HG03558 (cell line): ENCODE results near the gene SETD6.

Experiments
- ATAC-seq: cut with Tn5 transposase; IDR thresholded peaks from one replicate; pipeline ENCODE4 v1.9.1; 2021; ENCODE audit warnings: moderate number of reproducible peaks; ENCODE audit not compliant: unreplicated experiment; ENCODE audit errors: extremely low read depth

SETD6 gene

GRCh38 chr16:58507195-58507962 is 7.9 kb upstream of the SETD6 start:
- ATAC-seq: no peak

- ATAC-seq: no peak
These were observed 7.2 kb upstream of the SETD6 start for GRCh38 chr16:58507963-58508670.

- no peak for ATAC-seq
These were observed 6.6 kb upstream of the SETD6 start for GRCh38 chr16:58508671-58509251.

- ATAC-seq: no peak
These were observed 5.8 kb upstream of the SETD6 start for GRCh38 chr16:58509256-58510096.

- ATAC-seq: no peak
These were observed 5.1 kb upstream of the SETD6 start for GRCh38 chr16:58510097-58510775.

GRCh38 chr16:58510776-58511628 is 4.3 kb upstream of the SETD6 start:
- ATAC-seq: no peak

DNA sequence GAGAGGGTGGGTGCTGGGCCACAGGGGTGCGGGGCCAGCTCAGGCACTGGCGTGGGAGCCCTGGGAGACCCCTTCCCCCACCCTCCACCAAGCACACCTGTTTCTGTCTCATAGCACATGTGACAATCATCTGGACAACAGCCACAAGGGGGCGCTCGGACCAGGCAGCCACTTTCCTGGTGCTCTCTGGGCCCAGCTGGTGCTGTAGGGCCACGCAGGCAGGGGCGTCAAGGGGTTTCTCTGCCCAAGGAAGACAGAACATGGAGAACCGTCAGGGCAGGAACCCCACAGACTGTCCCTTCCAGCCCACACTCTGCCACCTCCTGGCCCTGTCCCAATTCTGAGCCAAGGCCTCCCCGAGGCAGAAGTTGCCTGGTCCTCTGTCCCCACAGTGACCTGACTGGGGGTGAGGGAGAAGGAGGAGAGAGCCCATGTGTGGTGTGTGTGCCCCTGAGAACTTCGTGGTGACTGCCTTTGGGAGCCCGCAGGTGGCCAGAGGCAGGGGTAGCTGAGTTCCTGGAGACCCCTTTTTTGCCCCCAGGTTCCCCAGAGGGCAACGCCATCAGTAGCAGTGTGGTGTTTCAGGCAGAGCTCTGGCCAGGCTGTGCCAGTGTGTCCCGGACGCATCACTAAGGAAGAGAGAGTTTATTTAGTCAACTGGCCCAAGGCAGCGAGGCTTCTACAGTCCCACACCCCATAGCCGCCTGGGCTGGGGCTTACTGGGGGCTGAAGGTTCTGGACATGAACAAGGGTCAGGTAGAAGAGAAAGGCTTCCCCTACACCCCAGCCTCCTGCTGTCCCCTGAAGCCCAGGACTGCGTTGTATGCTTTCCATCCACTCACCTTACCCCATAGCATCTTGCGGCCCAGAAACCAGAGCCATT is 3.1 kb upstream of the SETD6 start:
- ATAC-seq: no peak

- no peak for ATAC-seq
These were observed 1.4 kb upstream of the SETD6 start for GRCh38 chr16:58513874-58514273.

- no peak for ATAC-seq
These were observed 802 bp downstream of the SETD6 start for GRCh38 chr16:58515871-58516767.

DNA sequence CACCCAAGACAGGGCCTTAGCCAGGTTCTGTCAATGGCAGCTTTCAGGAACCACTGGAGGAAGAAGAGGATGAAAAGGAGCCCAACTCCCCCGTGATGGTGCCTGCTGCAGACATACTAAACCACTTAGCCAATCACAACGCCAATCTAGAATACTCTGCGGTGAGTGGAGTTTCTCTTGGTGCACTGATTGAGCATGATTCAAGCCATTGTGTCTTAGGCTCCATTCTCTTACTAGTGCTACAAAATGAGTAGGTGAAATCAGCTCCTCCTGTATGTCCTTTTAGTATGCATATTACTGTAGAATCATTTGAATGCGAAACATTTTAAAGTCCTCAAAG is 1.4 kb downstream of the SETD6 start:
- no peak for ATAC-seq

DNA sequence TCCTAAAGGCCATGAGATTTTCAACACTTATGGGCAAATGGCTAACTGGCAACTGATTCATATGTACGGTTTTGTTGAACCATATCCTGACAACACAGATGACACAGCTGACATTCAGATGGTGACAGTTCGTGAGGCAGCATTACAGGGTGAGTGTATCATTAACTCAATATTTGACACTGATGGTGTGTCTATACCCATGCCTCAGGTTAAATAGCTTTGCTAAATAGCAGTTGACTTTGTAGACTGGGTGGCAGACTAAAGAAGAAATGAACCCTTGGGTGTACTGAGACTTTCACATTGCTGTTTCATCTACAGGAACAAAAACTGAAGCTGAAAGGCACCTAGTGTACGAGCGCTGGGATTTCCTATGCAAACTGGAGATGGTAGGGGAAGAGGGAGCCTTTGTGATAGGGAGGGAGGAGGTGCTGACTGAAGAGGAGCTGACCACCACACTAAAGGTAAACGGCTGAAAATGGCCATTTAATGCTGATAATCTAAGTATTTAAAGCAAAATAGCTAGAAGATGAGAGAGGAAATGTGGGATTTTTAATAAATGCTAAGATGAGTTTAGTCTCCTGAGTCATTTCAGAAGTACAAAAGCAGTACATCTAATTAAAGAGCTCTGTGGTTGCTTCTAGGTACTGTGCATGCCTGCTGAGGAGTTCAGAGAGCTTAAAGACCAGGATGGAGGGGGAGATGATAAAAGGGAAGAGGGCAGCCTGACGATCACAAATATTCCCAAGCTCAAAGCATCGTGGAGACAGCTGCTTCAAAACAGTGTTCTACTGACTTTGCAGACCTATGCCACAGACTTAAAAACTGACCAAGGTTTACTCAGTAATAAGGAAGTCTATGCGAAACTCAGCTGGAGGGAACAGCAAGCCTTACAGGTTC is 3.0 kb downstream of the SETD6 start:
- ATAC-seq: no peak

DNA sequence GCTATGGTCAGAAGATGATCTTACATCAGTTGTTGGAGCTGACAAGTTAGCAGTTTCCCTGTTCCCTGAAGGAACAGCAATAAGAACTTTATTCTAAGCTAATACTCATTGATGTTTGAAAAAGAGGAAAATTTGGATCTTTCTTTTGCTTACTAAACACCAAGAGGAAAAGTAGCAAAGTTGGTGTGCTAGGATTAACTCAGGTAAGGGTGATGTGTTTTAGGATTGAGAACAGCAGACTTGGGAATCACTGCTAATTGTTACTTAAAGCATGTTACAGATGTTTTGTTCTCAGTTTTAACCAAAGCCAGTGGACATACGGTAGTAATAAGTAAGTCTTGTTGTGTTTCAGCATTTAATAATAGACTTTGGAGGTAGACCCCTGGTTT is 3.7 kb downstream of the SETD6 start:
- no peak for ATAC-seq

DNA sequence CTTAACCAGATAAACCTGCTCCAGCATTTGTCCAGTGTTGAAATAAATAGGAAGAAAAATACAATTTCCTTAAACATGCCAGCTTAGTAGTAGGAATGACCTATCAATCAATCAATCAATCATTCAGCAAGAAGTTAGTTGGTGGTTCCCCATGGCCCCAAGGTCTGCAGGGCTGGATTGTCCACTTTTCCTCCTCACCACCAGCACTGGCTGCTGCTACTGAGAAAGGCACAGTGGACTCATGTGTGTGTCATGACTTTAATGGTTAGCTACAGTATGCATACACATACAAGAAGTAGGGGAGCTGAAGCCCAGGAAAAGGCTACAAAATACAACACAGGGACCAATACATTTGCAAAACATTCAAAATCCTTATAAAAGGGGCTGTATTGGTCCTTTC is 4.4 kb downstream of the SETD6 start:
- ATAC-seq: no peak

GRCh38 chr16:58530179-58530578 is 14.9 kb downstream of the SETD6 start:
- ATAC-seq: no peak

GRCh38 chr16:58532414-58532813 is 17.1 kb downstream of the SETD6 start:
- no peak for ATAC-seq

DNA sequence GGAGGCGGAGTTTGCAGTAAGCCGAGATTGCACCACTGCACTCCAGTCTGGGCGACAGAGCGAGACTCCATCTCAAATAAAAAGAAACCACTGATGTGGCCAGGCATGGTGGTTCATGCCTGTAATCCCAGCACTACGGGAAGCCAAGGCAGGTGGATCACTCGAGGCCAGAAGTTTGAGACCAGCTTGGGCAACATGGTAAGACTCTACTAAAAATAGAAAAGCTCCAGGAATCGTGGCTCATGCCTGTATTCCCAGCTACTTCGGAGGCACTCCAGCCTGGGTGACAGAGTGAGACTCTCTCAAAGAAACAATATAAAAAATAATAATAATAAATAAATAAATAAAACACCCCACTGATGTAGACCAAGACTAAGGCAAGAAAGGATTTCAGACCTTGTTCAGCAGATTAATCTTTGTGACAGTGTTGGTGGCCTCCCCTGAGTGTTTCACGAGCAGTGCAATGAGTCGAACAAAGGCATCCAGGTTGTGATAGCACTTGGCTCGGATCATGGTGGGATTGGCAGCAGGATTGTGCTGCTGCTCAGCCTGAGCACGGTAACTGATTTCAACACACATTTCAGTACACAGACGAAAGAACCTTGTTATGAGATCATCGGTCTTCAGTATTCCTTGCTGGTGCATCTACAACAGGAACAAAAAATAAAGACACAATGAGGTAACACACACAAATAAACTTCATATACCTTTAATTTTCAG is 18.6 kb downstream of the SETD6 start:
- ATAC-seq: no peak
